Endothelial cell of hepatic sinusoid (primary cell): ENCODE measurements around the gene CFAP46.

ENCODE experiments used
- in situ Hi-C: cut with HindIII; loops from 2 replicates; pipeline ENCODE4 v1.10.0; 2017; ENCODE audit warnings: low sequenced_read_pairs

The CFAP46 gene

GRCh38 chr10:132812520-132812919, 129.8 kb downstream of the CFAP46 start:
- in situ Hi-C loops = no loop called here

- in situ Hi-C loops = no loop called here
Observed at GRCh38 chr10:132811891-132812481, 130.4 kb downstream of the CFAP46 start.

- in situ Hi-C loops = no loop called here
Observed at GRCh38 chr10:132810807-132811700, 131.3 kb downstream of the CFAP46 start.

GRCh38 chr10:132810141-132810806, 132.1 kb downstream of the CFAP46 start:
- in situ Hi-C loops = no loop called here

- in situ Hi-C loops = no loop called here
Observed at GRCh38 chr10:132809232-132810140, 132.9 kb downstream of the CFAP46 start.

- in situ Hi-C loops = no loop called here
Observed at GRCh38 chr10:132808383-132809231, 133.8 kb downstream of the CFAP46 start.

- in situ Hi-C loops = no loop called here
Observed at GRCh38 chr10:132807621-132808049, 134.7 kb downstream of the CFAP46 start.

- in situ Hi-C loops = no loop called here
Observed at GRCh38 chr10:132806561-132807003, 135.8 kb downstream of the CFAP46 start.

- in situ Hi-C loops = no loop called here
Observed at GRCh38 chr10:132806110-132806509, 136.3 kb downstream of the CFAP46 start.

- in situ Hi-C loops = no loop called here
Observed at GRCh38 chr10:132805599-132805998, 136.8 kb downstream of the CFAP46 start.

GRCh38 chr10:132804785-132805426, 137.5 kb downstream of the CFAP46 start:
- in situ Hi-C loops = no loop called here

GRCh38 chr10:132804287-132804686, 138.1 kb downstream of the CFAP46 start:
- in situ Hi-C loops = no loop called here

GRCh38 chr10:132803416-132804210, 138.8 kb downstream of the CFAP46 start:
- in situ Hi-C loops = no loop called here

GRCh38 chr10:132802694-132803320, 139.6 kb downstream of the CFAP46 start:
- in situ Hi-C loops = no loop called here

GRCh38 chr10:132802048-132802447, 140.3 kb downstream of the CFAP46 start:
- in situ Hi-C loops = no loop called here

GRCh38 chr10:132799865-132800264, 142.5 kb downstream of the CFAP46 start:
- in situ Hi-C loops = no loop called here

GRCh38 chr10:132798876-132799275, 143.5 kb downstream of the CFAP46 start:
- in situ Hi-C loops = no loop called here

- in situ Hi-C loops = no loop called here
Observed at GRCh38 chr10:132798403-132798802, 144.0 kb downstream of the CFAP46 start.
